ENCODE data around the gene FAM219B. TPM values are rescaled to one million over a fixed set of nuclear protein-coding genes. Genes with fewer than 3 reads are reported as not detected.
A peak's percentile ranks its signal among the peaks of the same experiment; 100 is the strongest.

The FAM219B gene
- total RNA-seq, 4 donors from 2014 or later: 62.8 to 428 (median 68.7) TPM

DNA sequence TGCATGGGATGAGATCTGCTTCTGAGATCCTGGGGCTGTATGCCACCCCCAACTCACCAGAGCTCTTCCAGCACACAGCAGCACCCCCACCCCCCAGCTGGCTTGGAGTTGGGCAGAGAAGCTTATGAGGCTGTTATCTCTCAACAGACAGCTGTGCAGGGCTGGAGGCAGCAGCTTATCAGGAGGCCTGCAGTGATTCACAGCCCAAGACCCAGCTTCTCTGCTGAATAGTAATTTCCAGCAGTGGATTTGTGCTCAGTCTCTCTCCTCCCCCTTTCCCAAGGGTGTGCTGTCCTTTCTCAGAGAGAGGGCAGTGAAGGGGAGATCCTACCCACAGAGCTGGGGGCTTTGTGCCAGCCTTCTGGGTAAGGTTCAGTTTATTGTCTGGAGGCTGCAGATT is 47.9 kb upstream of the FAM219B start:
- Histone ChIP-seq H3K27ac (peak overlapping the region in 2 of 4 donors; percentile 88 to 93), H3K27me3 (peaks cover 22% of the 10 kb centered on the region), H3K9me3 (no peaks in the 10 kb centered on the region), H3K4me1 (peaks cover 19 to 55% (median 47%) of the 10 kb centered on the region in 4 donors), H3K4me3 (peak overlapping the region in 2 of 4 donors; percentile 62 to 63), H3K36me3 (no peaks in the 10 kb centered on the region)
- DNase-seq: no peak
- TF ChIP-seq POLR2A (IDR thresholded peaks at IDR 0.05) (no peak), POLR2AphosphoS5 (IDR thresholded peaks at IDR 0.05) (no peak), EP300 (IDR thresholded peaks at IDR 0.05; ENCODE audit: low read depth) (no peak), CTCF (IDR thresholded peaks at IDR 0.05) (no peak)
- in situ Hi-C loops (cut with MboI; ENCODE audit: low pct_ligation_motif_present in 1 of 4, low pct_unique_long_range_greater_than_20kb in 1 of 4, low sequenced_read_pairs in 3 of 4) (loop anchor here in 2 of 4 donors (5.0 to 25.0 kb wide), 2 partner anchors 187 to 317 kb away; no protein-coding TSS in a partner anchor), intact Hi-C loops (cut with DNase I; ENCODE audit: low total_unique reads) (loop anchor here (5.0 to 10.0 kb wide), 2 partner anchors 110 to 182 kb away; partner anchors contain the start of gene ULK3)

GRCh38 chr15:74951006-74951405 is 44.4 kb upstream of the FAM219B start:
- H3K27me3 ChIP-seq: no peaks in the 10 kb centered on the region
- DNase-seq: no peak
- H3K4me3 ChIP-seq: no peak overlapping the region
- TF ChIP-seq POLR2AphosphoS5 (IDR thresholded peaks at IDR 0.05) (no peak), POLR2A (IDR thresholded peaks at IDR 0.05) (no peak), CTCF (IDR thresholded peaks at IDR 0.05) (no peak), EP300 (IDR thresholded peaks at IDR 0.05; ENCODE audit: low read depth) (no peak)
- H3K9me3 ChIP-seq: no peaks in the 10 kb centered on the region
- intact Hi-C loops (cut with DNase I; ENCODE audit: low total_unique reads): loop anchor here (5.0 to 10.0 kb wide), 2 partner anchors 106 to 179 kb away; partner anchors contain the start of gene ULK3
- in situ Hi-C loops (cut with MboI; ENCODE audit: low pct_ligation_motif_present in 1 of 4, low pct_unique_long_range_greater_than_20kb in 1 of 4, low sequenced_read_pairs in 3 of 4): loop anchor here in 2 of 4 donors (5.0 to 25.0 kb wide), 2 partner anchors 184 to 314 kb away; no protein-coding TSS in a partner anchor
- WGBS, 2 donors (ENCODE audit: low coverage in 1 of 2): 63% methylated on average over 3 of the region's 3 CpGs; no CpG with 5 or more reads in 1 of the 2 donors
- H3K36me3 ChIP-seq: no peaks in the 10 kb centered on the region
- H3K27ac ChIP-seq: no peak overlapping the region
- peaks cover 19 to 25% (median 22%) of the 10 kb centered on the region in 4 donors for H3K4me1 ChIP-seq

GRCh38 chr15:74950078-74950908 is 43.6 kb upstream of the FAM219B start:
- Histone ChIP-seq H3K36me3 (no peaks in the 10 kb centered on the region), H3K27me3 (no peaks in the 10 kb centered on the region), H3K4me3 (no peak overlapping the region), H3K9me3 (no peaks in the 10 kb centered on the region), H3K27ac (no peak overlapping the region), H3K4me1 (peaks cover 12 to 18% (median 15%) of the 10 kb centered on the region in 4 donors)
- intact Hi-C loops (cut with DNase I; ENCODE audit: low total_unique reads) (loop anchor here (5.0 to 10.0 kb wide), 2 partner anchors 105 to 178 kb away; partner anchors contain the start of gene ULK3), in situ Hi-C loops (cut with MboI; ENCODE audit: low pct_ligation_motif_present in 1 of 4, low pct_unique_long_range_greater_than_20kb in 1 of 4, low sequenced_read_pairs in 3 of 4) (loop anchor here in 2 of 4 donors (5.0 to 25.0 kb wide), 2 partner anchors 183 to 313 kb away; no protein-coding TSS in a partner anchor)
- peak; percentile 96 to 99 (median 99) for TF ChIP-seq CTCF (IDR thresholded peaks at IDR 0.05)
- no peak for TF ChIP-seq EP300 (IDR thresholded peaks at IDR 0.05; ENCODE audit: low read depth)
- 21 to 60% methylated on average over 2 to 7 of the region's 7 CpGs for WGBS, 2 donors (ENCODE audit: low coverage in 1 of 2)
- peak; percentile 84 for DNase-seq
